Ishikawa (cell line): Measurements from ENCODE around the gene KNDC1.

Source experiments
- CEBPB ChIP-seq: IDR thresholded peaks from 2 replicates; pipeline ENCODE4 v1.6.1; 2012
- CREB1 ChIP-seq: IDR thresholded peaks from 2 replicates; pipeline ENCODE4 v1.6.1; 2012; ENCODE audit warnings: low read depth
- EGR1 ChIP-seq: IDR thresholded peaks from 2 replicates; pipeline ENCODE4 v1.6.1; 2012
- EP300 ChIP-seq: IDR thresholded peaks from 2 replicates; pipeline ENCODE4 v1.6.1; 2012; ENCODE audit warnings: borderline replicate concordance
- FOXM1 ChIP-seq: IDR thresholded peaks from 2 replicates; pipeline ENCODE4 v1.6.1; 2012; ENCODE audit warnings: low read depth, borderline replicate concordance
- NFIC ChIP-seq: IDR thresholded peaks from 2 replicates; pipeline ENCODE4 v1.6.1; 2012
- TAF1 ChIP-seq: IDR thresholded peaks from 2 replicates; pipeline ENCODE4 v1.6.1; 2012; ENCODE audit warnings: low read depth, mild to moderate bottlenecking
- TEAD4 ChIP-seq: IDR thresholded peaks from 2 replicates; pipeline ENCODE4 v1.6.1; 2012
- YY1 ChIP-seq: IDR thresholded peaks from 2 replicates; pipeline ENCODE4 v1.6.1; 2012; ENCODE audit warnings: low read depth
- ZBTB7A ChIP-seq: IDR thresholded peaks from 2 replicates; pipeline ENCODE4 v1.6.1; 2012; ENCODE audit warnings: low read depth

- TF ChIP-seq CEBPB = no peak
- no peak for TF ChIP-seq TAF1
- TF ChIP-seq ZBTB7A = no peak
- no peak for TF ChIP-seq FOXM1
- no peak for TF ChIP-seq EGR1
- no peak for TF ChIP-seq TEAD4
- no peak for TF ChIP-seq CREB1
- no peak for TF ChIP-seq EP300
- no peak for TF ChIP-seq YY1
- no peak for TF ChIP-seq NFIC
Measured at GRCh38 chr10:133264461-133264860, 104.4 kb downstream of the KNDC1 start.
